Thoracic aorta (tissue), 2 donors: ENCODE data around the gene ICAM4. TPM values are rescaled to one million over a fixed set of nuclear protein-coding genes. Genes with fewer than 3 reads are reported as not detected.

Experiments used
- ATAC-seq: fragments of 150-250 bp; one replicate; pipeline ENCODE4 v1.8.0; 2017; ENCODE audit warnings: low read depth; ENCODE audit not compliant: insufficient number of reproducible peaks, low FRiP score
- DNase-seq: peaks from one replicate; pipeline ENCODE4 v3.0.0-alpha.2; 2020; ENCODE audit warnings: low spot score
- H3K27ac ChIP-seq, 2 donors: fragments of 200-600 bp; sonication (generic); 1 replicate in 1 of 2; 2 replicates in 1 of 2; pipeline ENCODE4 v1.5.1; 2016; ENCODE audit warnings: mild to moderate bottlenecking in 2 of 2, moderate library complexity in 2 of 2
- H3K27me3 ChIP-seq: fragments of 200-600 bp; sonication (generic); replicated peaks from 2 replicates; pipeline ENCODE4 v1.6.0; 2016; ENCODE audit warnings: mild to moderate bottlenecking; ENCODE audit not compliant: insufficient read depth
- H3K36me3 ChIP-seq: fragments of 200-600 bp; sonication (generic); one replicate; pipeline ENCODE4 v1.5.1; 2016
- H3K4me1 ChIP-seq, 2 donors: fragments of 200-600 bp; sonication (generic); 1 replicate in 1 of 2; 2 replicates in 1 of 2; pipeline versions ENCODE4 v1.5.1 to v1.6.0; 2016; ENCODE audit warnings: low read depth in 2 of 2, mild to moderate bottlenecking in 1 of 2; ENCODE audit not compliant: control insufficient read depth in 1 of 2
- H3K4me3 ChIP-seq: fragments of 200-600 bp; sonication (generic); 2 replicates; pipeline ENCODE4 v1.5.1; 2016; ENCODE audit warnings: mild to moderate bottlenecking
- H3K9me3 ChIP-seq: fragments of 200-600 bp; sonication (generic); 2 replicates; pipeline ENCODE4 v1.5.1; 2016
- CTCF ChIP-seq: fragments of 200-600 bp; sonication (generic); IDR thresholded peaks from one replicate; pipeline ENCODE4 v1.5.1; 2019; ENCODE audit warnings: antibody characterized with exemption
- total RNA-seq, 2 donors: library from RNA; depleted of rRNA; stranded (reverse); fragments of >200 nt; gene quantifications; one replicate each; pipeline versions ENCODE4 v1.1.0 to v1.2.3, GENCODE V29; 2016

The ICAM4 gene
- total RNA-seq, 2 donors from 2014 or later = 0.95 to 2.0 TPM

- no peak for TF ChIP-seq CTCF
- H3K4me1 ChIP-seq = peaks cover 18 to 27% of the 10 kb centered on the region in 2 donors
- no peaks in the 10 kb centered on the region for H3K36me3 ChIP-seq
- DNase-seq (no peak), ATAC-seq (no peak)
- H3K9me3 ChIP-seq = no peaks in the 10 kb centered on the region
- H3K4me3 ChIP-seq = peak overlapping the region; percentile 55
- H3K27ac ChIP-seq = no peak overlapping the region
- H3K27me3 ChIP-seq = peaks cover 32% of the 10 kb centered on the region
Observed at GRCh38 chr19:10295847-10296591, 9.3 kb downstream of the ICAM4 start.

- TF ChIP-seq CTCF = no peak
- Histone ChIP-seq H3K27me3 (peaks cover 7% of the 10 kb centered on the region), H3K4me1 (peaks cover 6 to 12% of the 10 kb centered on the region in 2 donors), H3K36me3 (no peaks in the 10 kb centered on the region), H3K9me3 (no peaks in the 10 kb centered on the region), H3K4me3 (no peak overlapping the region), H3K27ac (no peak overlapping the region)
- DNase-seq (no peak), ATAC-seq (peak; percentile 21)
Observed at GRCh38 chr19:10299545-10300458, 13.0 kb downstream of the ICAM4 start.

DNA sequence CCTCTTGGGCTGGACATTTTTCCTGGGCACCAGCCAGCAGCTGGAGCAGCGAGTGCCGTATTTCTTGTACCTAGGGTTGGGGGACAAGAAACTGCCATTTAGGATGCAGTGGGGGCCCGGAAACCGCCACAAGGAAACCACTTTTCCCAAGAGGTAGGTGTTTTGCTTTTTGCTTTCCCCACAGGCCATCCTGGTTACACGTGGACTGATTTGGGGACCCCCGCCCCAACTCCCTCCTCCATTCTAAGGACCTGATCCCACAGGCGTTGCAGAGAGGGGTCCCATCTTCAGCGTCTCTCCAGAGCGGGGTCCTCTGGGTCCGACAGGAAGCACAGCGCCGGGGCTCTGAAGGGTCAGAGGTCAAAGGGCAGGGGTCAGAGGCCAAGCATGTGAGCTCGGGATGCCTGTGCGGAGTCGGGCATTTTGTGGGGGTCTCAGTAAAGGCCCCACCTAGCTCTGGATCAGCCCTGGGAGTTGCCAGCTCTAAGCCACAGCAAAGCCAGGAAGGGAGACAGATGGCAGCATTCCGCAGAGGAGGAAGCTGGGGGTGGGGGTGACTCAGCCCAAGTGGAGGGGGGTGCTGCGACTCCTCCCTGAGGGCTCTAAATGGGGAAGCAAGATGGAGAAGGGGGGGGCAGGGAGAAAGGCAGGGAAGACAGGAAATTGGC is 18.5 kb downstream of the ICAM4 start:
- no peak for DNase-seq
- Histone ChIP-seq H3K4me1 (no peaks in the 10 kb centered on the region), H3K36me3 (peaks cover 4% of the 10 kb centered on the region), H3K27me3 (no peaks in the 10 kb centered on the region), H3K27ac (no peak overlapping the region), H3K9me3 (no peaks in the 10 kb centered on the region), H3K4me3 (peak overlapping the region; percentile 16)
- no peak for ATAC-seq
- TF ChIP-seq CTCF = no peak

DNA sequence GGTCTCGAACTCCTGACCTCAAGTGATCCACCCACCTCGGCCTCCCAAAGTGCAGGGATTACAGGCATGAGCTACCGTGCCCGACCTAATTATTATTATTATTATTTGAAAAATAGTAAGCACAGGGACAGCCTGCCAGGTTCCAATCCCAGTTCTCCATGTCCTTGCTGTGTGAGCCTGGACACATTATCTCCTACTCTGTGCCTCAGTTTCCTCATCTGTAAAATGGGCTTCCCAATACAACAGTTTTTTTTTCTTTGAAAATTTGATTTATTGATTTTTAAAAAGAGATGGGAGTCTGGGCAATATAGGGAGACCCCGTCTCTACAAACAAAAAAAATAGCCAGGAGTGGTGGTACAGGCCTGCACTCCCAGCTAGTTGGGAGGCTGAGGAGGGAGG is 19.6 kb downstream of the ICAM4 start:
- no peak overlapping the region for H3K4me3 ChIP-seq
- no peak for TF ChIP-seq CTCF
- no peaks in the 10 kb centered on the region for H3K4me1 ChIP-seq
- no peaks in the 10 kb centered on the region for H3K9me3 ChIP-seq
- no peak for DNase-seq
- peaks cover 8% of the 10 kb centered on the region for H3K36me3 ChIP-seq
- H3K27ac ChIP-seq = no peak overlapping the region
- ATAC-seq = no peak
- no peaks in the 10 kb centered on the region for H3K27me3 ChIP-seq

- peaks cover 8% of the 10 kb centered on the region for H3K36me3 ChIP-seq
- H3K9me3 ChIP-seq = no peaks in the 10 kb centered on the region
- DNase-seq = no peak
- no peaks in the 10 kb centered on the region for H3K27me3 ChIP-seq
- TF ChIP-seq CTCF = no peak
- no peak for ATAC-seq
- no peak within 1 kb of the TSS for H3K4me3 ChIP-seq
- no peak within 1 kb of the TSS for H3K27ac ChIP-seq
- H3K4me1 ChIP-seq = no peaks in the 10 kb centered on the region
Observed at GRCh38 chr19:10309423-10309822, 22.7 kb downstream of the ICAM4 start, which contains the start of gene ZGLP1. ZGLP1 (minus strand) TSS chr19:10309815.
